ENCODE results near the gene SIRPG. TPM values are rescaled to one million over a fixed set of nuclear protein-coding genes. Genes with fewer than 3 reads are reported as not detected.

The SIRPG gene
- total and polyA plus RNA-seq, 7 donors, result 0.01 to 0.30 (median 0.21) TPM; not detected in 4

- intact Hi-C loops (cut with DNase I), result loop anchor here in 1 of 2 donors (10.0 kb wide), 1 partner anchor 60 kb away; no protein-coding TSS in a partner anchor
- no peaks in the 10 kb centered on the region for H3K36me3 ChIP-seq (ENCODE audit: insufficient read depth in 1 of 2, low read depth in 1 of 2)
- no peak overlapping the region for H3K27ac ChIP-seq
- ATAC-seq, result no peak
- no peaks in the 10 kb centered on the region for H3K4me1 ChIP-seq
- no peaks in the 10 kb centered on the region for H3K9me3 ChIP-seq
- no peak for TF ChIP-seq CTCF (IDR thresholded peaks at IDR 0.05)
- no peaks in the 10 kb centered on the region for H3K27me3 ChIP-seq (ENCODE audit: insufficient read depth in 3 of 3, low read length in 2 of 3)
- no peak for DNase-seq
- 74 to 83% (median 77%) methylated on average over 5 of the region's 5 CpGs for WGBS, 3 donors
- H3K4me3 ChIP-seq, result no peak overlapping the region
These were observed 7.3 kb upstream of the SIRPG start for GRCh38 chr20:1664911-1665310.

GRCh38 chr20:1663917-1664316 is 6.3 kb upstream of the SIRPG start:
- TF ChIP-seq CTCF (IDR thresholded peaks at IDR 0.05), result no peak
- Histone ChIP-seq H3K9me3 (no peaks in the 10 kb centered on the region), H3K4me3 (no peak overlapping the region), H3K27me3 (ENCODE audit: insufficient read depth in 3 of 3, low read length in 2 of 3) (no peaks in the 10 kb centered on the region), H3K4me1 (no peaks in the 10 kb centered on the region), H3K27ac (no peak overlapping the region), H3K36me3 (ENCODE audit: insufficient read depth in 1 of 2, low read depth in 1 of 2) (no peaks in the 10 kb centered on the region)
- 38 to 64% (median 45%) methylated on average over 2 of the region's 2 CpGs for WGBS, 3 donors
- DNase-seq, result no peak
- intact Hi-C loops (cut with DNase I), result loop anchor here in 1 of 2 donors (10.0 kb wide), 1 partner anchor 61 kb away; no protein-coding TSS in a partner anchor
- no peak for ATAC-seq

- Histone ChIP-seq H3K36me3 (ENCODE audit: insufficient read depth in 1 of 2, low read depth in 1 of 2) (no peaks in the 10 kb centered on the region), H3K27ac (no peak overlapping the region), H3K9me3 (no peaks in the 10 kb centered on the region), H3K4me1 (no peaks in the 10 kb centered on the region), H3K4me3 (no peak overlapping the region), H3K27me3 (ENCODE audit: insufficient read depth in 3 of 3, low read length in 2 of 3) (no peaks in the 10 kb centered on the region)
- 31 to 46% (median 34%) methylated on average over 2 of the region's 2 CpGs for WGBS, 3 donors
- ATAC-seq (no peak), DNase-seq (no peak)
- intact Hi-C loops (cut with DNase I), result loop anchor here in 1 of 2 donors (10.0 kb wide), 1 partner anchor 63 kb away; no protein-coding TSS in a partner anchor
- TF ChIP-seq CTCF (IDR thresholded peaks at IDR 0.05), result no peak
These were observed 4.1 kb upstream of the SIRPG start for GRCh38 chr20:1661542-1662299.

GRCh38 chr20:1660246-1660645 is 2.7 kb upstream of the SIRPG start:
- intact Hi-C loops (cut with DNase I), result loop anchor here in 1 of 2 donors (10.0 kb wide), 1 partner anchor 65 kb away; no protein-coding TSS in a partner anchor
- DNase-seq, result no peak
- no peaks in the 10 kb centered on the region for H3K36me3 ChIP-seq (ENCODE audit: insufficient read depth in 1 of 2, low read depth in 1 of 2)
- no peak overlapping the region for H3K27ac ChIP-seq
- TF ChIP-seq CTCF (IDR thresholded peaks at IDR 0.05), result no peak
- no peak overlapping the region for H3K4me3 ChIP-seq
- no peaks in the 10 kb centered on the region for H3K9me3 ChIP-seq
- H3K27me3 ChIP-seq (ENCODE audit: insufficient read depth in 3 of 3, low read length in 2 of 3), result no peaks in the 10 kb centered on the region
- no peak for ATAC-seq
- 25 to 36% (median 31%) methylated on average over 2 of the region's 2 CpGs for WGBS, 3 donors
- H3K4me1 ChIP-seq, result no peaks in the 10 kb centered on the region
